ENCODE results near the gene KIAA1549.
"Not testable (repeated sequence)": the region's sequence is repeated elsewhere in the genome, so short reads cannot be mapped to it uniquely, and the experiment has no call there.

Gene KIAA1549

DNA sequence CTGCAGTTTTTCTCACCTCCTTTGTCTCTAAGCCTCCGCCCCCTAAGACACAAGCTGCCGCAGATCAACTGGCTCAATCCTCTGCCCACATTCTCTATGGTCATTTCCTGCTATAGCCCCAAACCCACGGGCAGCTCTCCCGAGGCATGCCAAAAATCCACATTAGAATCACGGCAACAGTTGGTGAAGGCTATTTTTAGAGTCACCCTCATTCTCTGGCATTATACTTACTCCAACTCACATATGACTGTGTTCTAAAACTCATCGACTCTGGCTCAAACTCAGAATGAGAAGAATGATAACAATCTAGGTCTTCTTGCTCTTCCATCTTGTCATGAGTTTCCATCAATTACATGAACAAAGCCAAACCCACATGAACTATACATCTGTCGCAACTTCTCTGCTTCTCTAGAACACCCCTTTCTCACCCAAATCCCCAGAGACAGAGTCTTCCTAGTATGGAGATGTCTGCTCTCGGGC, 10.9 kb upstream of the KIAA1549 start:
- H3K27me3 ChIP-seq (replicated peaks; ENCODE audit: control insufficient read depth, insufficient read depth, low read length), result no peaks in the 10 kb centered on the region
- peak; percentile 73 for DNase-seq (ENCODE audit: low read depth)
- H3K9me3 ChIP-seq (ENCODE audit: control insufficient read depth, low read length), result peaks cover 11% of the 10 kb centered on the region
- H3K4me3 ChIP-seq (ENCODE audit: low read length), result no peak overlapping the region
- H3K4me1 ChIP-seq (ENCODE audit: control insufficient read depth, insufficient read depth, low read length), result no peaks in the 10 kb centered on the region
- no peaks in the 10 kb centered on the region for H3K36me3 ChIP-seq (ENCODE audit: control insufficient read depth, insufficient read depth, low read length, severe bottlenecking)
- no peak overlapping the region for H3K9ac ChIP-seq (ENCODE audit: low read length)

DNA sequence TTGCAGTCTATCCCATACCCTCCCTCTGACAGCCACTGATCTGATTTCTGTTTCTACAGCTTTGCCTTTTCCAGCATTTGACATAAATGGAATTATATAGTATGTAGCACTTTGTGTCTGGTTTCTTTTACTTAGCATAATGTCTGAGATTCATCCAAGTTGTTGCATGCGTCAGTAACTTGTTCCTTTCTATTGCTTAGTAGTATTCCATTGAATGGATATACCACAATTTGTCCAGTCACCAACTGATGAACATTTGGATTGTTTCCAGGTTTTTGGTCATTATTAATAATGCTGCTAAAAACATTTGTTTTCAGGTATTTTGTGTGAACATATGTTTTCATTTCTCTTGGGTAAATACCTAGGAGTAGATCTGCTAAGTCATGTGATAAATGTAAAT, 6.5 kb upstream of the KIAA1549 start:
- Histone ChIP-seq H3K4me3 (ENCODE audit: low read length) (no peak overlapping the region), H3K36me3 (ENCODE audit: control insufficient read depth, insufficient read depth, low read length, severe bottlenecking) (no peaks in the 10 kb centered on the region), H3K27me3 (replicated peaks; ENCODE audit: control insufficient read depth, insufficient read depth, low read length) (peaks cover 5% of the 10 kb centered on the region), H3K9me3 (ENCODE audit: control insufficient read depth, low read length) (peaks cover 11% of the 10 kb centered on the region), H3K4me1 (ENCODE audit: control insufficient read depth, insufficient read depth, low read length) (no peaks in the 10 kb centered on the region), H3K9ac (ENCODE audit: low read length) (no peak overlapping the region)
- DNase-seq (ENCODE audit: low read depth), result no peak

DNA sequence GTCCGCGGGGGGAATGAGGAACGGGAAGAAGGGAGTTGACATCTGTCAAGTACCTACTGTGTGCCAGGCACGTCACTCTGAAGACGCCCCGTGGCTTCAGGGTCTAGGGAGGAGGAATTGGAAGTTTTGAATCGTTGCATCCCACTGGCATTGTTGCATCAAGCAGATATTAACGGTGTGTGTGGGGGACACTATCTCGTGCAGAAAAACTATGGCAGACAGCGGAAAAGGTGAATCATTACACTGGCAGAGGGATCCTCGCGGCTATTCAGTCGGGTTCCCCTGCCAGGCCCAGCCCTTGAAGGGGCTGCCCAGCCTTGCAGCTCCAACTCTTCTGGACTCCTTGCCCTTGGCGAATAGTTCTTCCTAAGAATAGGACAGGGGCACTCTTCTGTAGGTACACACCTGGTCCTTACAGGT, 1.0 kb upstream of the KIAA1549 start:
- H3K9ac ChIP-seq (ENCODE audit: low read length), result no peak overlapping the region
- no peaks in the 10 kb centered on the region for H3K9me3 ChIP-seq (ENCODE audit: control insufficient read depth, low read length)
- H3K4me1 ChIP-seq (ENCODE audit: control insufficient read depth, insufficient read depth, low read length), result peaks cover 12% of the 10 kb centered on the region
- H3K4me3 ChIP-seq (ENCODE audit: low read length), result peak overlapping the region; percentile 77
- peak; percentile 11 for DNase-seq (ENCODE audit: low read depth)
- H3K27me3 ChIP-seq (replicated peaks; ENCODE audit: control insufficient read depth, insufficient read depth, low read length), result peaks cover 5% of the 10 kb centered on the region
- no peaks in the 10 kb centered on the region for H3K36me3 ChIP-seq (ENCODE audit: control insufficient read depth, insufficient read depth, low read length, severe bottlenecking)

DNA sequence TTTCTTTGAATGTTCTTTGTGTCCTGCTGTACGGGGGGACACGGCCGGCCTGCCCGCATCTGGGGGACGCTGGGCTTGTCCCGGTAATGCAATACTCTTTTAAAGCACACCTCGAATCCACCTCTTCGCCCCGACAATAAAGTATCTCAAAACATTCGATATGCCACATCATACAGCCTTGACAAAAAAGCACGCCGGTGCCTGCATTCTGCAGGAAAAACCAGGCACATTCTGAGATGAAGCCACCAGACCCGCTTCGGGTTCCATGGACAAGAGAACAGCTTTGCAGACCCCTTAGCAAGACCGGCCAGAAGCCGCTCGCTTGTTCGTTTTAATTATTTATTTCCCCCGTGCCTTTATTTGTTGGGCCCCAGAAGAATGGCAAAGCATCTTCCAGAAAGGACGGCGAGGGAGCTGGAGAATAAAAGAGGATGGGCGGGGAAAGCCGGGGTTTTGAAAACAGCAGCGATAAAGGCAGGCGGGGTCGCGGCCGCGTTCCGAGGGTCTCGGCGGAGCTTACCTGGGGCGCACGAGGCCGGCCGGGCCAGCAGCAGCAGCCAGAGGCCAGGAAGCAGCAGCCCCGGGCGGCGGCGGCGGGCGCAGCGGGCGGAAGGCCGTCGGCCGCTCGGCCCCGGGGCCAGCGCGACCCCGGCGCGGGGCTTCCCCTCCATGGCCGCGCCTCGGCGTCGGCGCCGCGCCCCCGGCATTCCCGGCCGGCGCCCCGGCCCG, 462 bp downstream of the KIAA1549 start:
- H3K4me1 ChIP-seq (ENCODE audit: control insufficient read depth, insufficient read depth, low read length), result peaks cover 12% of the 10 kb centered on the region
- DNase-seq (ENCODE audit: low read depth), result no peak
- H3K27me3 ChIP-seq (replicated peaks; ENCODE audit: control insufficient read depth, insufficient read depth, low read length), result peaks cover 5% of the 10 kb centered on the region
- peak overlapping the region; percentile 69 for H3K9ac ChIP-seq (ENCODE audit: low read length)
- H3K36me3 ChIP-seq (ENCODE audit: control insufficient read depth, insufficient read depth, low read length, severe bottlenecking), result no peaks in the 10 kb centered on the region
- no peaks in the 10 kb centered on the region for H3K9me3 ChIP-seq (ENCODE audit: control insufficient read depth, low read length)
- peak overlapping the region; percentile 88 for H3K4me3 ChIP-seq (ENCODE audit: low read length)

DNA sequence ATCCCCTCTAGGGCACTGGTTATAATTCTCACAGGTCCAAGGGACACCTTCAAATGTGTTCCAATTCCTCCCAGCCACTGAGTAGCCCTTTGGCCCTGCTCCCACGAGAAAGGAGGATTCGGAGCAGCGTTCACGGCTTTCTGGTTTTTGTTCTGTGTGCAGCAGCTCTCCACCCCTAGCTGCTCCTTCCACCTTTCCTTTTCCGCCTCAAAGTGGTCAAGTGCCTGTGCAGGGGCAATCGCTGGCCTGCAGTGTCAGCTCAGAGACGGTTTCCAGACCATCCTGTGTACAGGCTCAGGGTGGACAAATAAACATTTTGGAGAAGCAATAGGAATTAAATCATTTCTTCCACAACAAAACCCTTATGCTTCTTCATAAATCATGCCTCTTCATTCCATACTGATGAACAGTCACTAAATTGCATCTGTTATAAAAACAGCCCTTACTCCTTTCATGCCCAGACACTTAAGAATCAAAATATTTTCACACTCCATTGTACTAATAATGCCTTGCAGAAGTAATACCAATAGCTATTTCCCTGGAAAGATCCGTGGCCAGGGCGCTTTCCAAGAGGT, 1.1 kb downstream of the KIAA1549 start:
- Histone ChIP-seq H3K4me1 (ENCODE audit: control insufficient read depth, insufficient read depth, low read length) (peaks cover 12% of the 10 kb centered on the region), H3K9me3 (ENCODE audit: control insufficient read depth, low read length) (no peaks in the 10 kb centered on the region), H3K27me3 (replicated peaks; ENCODE audit: control insufficient read depth, insufficient read depth, low read length) (peaks cover 5% of the 10 kb centered on the region), H3K9ac (ENCODE audit: low read length) (peak overlapping the region; percentile 69), H3K36me3 (ENCODE audit: control insufficient read depth, insufficient read depth, low read length, severe bottlenecking) (no peaks in the 10 kb centered on the region), H3K4me3 (ENCODE audit: low read length) (peak overlapping the region; percentile 88)
- peak; percentile 34 for DNase-seq (ENCODE audit: low read depth)

DNA sequence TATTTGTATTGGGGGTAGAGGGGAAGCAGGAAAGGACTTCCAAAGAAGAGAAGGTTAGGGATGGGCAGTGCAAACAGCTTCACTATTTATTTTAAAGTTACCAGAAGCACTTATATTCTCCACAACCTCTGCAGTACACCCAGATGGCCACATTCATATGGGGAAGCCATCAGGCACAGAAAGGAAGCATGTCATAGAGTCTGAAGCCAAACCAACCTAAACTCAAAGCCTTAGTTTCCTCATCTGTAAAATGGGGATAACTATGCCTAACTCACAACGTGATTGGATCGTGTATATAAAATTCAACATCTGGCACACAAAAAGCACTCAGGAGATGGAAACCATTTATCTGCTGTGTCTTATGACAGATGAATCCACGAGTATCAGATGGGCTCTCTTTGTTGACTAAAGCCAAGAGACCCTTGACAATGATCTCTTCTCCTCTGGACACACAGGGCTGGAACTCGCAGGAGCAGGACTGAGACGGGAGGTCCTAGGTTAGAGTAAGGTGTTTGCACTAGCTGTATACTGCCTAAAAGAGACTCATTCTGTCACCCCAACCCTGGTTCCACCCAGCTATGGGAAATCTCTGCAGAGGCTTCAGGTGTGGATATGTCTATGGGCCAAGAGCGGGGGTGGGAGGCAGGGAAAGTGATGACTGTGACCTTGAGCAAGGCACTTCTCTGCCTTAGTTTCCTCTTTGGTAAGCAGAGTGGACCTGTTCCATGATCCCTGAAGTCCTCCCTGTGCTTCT, 1.8 kb downstream of the KIAA1549 start:
- Histone ChIP-seq H3K9me3 (ENCODE audit: control insufficient read depth, low read length) (no peaks in the 10 kb centered on the region), H3K9ac (ENCODE audit: low read length) (no peak overlapping the region), H3K4me1 (ENCODE audit: control insufficient read depth, insufficient read depth, low read length) (peaks cover 12% of the 10 kb centered on the region), H3K27me3 (replicated peaks; ENCODE audit: control insufficient read depth, insufficient read depth, low read length) (peaks cover 4% of the 10 kb centered on the region), H3K4me3 (ENCODE audit: low read length) (no peak overlapping the region), H3K36me3 (ENCODE audit: control insufficient read depth, insufficient read depth, low read length, severe bottlenecking) (no peaks in the 10 kb centered on the region)
- peak; percentile 25 for DNase-seq (ENCODE audit: low read depth)

DNA sequence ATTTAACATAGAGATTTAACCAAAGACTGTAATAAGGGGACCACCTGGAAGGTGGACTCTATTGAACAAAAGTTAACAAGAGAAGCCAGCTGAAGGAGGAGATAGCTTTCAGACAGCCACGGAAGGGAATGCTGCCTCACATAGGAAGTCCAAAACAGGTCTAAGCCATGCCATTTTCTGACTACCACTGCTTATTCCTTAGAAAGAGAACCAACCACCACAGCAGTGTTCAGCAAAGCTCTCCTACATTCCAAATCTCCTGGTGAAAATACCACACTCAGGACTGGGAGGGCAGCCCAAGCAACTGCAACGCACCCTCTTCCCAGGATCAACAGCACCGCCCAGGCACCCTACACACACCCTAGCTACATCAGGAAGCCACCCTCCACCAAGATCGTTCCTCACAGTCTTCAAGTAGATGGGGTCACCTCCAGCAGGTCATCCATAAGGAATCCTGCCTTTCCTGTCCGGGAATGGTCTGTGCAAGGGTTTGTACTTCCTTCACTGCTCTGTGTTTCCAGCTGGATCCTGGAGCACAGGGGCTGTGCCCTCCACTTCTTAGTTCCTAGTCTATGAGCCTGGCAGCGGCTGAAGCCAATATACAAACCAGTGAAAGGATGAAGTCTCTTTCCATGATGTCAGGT, 2.5 kb downstream of the KIAA1549 start:
- Histone ChIP-seq H3K4me1 (ENCODE audit: control insufficient read depth, insufficient read depth, low read length) (peaks cover 12% of the 10 kb centered on the region), H3K4me3 (ENCODE audit: low read length) (no peak overlapping the region), H3K27me3 (replicated peaks; ENCODE audit: control insufficient read depth, insufficient read depth, low read length) (no peaks in the 10 kb centered on the region), H3K9ac (ENCODE audit: low read length) (no peak overlapping the region), H3K36me3 (ENCODE audit: control insufficient read depth, insufficient read depth, low read length, severe bottlenecking) (no peaks in the 10 kb centered on the region), H3K9me3 (ENCODE audit: control insufficient read depth, low read length) (no peaks in the 10 kb centered on the region)
- DNase-seq (ENCODE audit: low read depth), result no peak

DNA sequence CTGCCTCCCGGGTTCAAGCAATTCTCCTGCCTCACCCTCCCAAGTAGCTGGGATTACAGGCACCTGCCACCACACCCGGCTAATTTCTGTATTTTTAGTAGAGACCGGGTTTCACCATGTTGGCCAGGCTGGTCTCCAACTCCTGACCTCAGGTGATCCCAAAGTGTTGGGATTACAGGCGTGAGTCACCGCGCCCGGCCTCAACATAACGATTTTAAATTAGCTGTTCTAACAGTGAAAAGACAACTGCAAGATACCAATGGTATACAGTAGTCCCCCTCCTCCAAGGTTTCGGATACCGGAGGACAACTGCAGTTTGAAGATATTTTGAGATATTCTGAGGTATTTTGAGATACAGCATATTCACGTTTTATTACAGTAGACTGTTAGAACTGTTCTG, 5.0 kb downstream of the KIAA1549 start:
- not testable (repeated sequence) for H3K9ac ChIP-seq (ENCODE audit: low read length); H3K27me3 ChIP-seq (replicated peaks; ENCODE audit: control insufficient read depth, insufficient read depth, low read length); H3K4me1 ChIP-seq (ENCODE audit: control insufficient read depth, insufficient read depth, low read length); H3K4me3 ChIP-seq (ENCODE audit: low read length); H3K36me3 ChIP-seq (ENCODE audit: control insufficient read depth, insufficient read depth, low read length, severe bottlenecking); DNase-seq (ENCODE audit: low read depth); H3K9me3 ChIP-seq (ENCODE audit: control insufficient read depth, low read length)

DNA sequence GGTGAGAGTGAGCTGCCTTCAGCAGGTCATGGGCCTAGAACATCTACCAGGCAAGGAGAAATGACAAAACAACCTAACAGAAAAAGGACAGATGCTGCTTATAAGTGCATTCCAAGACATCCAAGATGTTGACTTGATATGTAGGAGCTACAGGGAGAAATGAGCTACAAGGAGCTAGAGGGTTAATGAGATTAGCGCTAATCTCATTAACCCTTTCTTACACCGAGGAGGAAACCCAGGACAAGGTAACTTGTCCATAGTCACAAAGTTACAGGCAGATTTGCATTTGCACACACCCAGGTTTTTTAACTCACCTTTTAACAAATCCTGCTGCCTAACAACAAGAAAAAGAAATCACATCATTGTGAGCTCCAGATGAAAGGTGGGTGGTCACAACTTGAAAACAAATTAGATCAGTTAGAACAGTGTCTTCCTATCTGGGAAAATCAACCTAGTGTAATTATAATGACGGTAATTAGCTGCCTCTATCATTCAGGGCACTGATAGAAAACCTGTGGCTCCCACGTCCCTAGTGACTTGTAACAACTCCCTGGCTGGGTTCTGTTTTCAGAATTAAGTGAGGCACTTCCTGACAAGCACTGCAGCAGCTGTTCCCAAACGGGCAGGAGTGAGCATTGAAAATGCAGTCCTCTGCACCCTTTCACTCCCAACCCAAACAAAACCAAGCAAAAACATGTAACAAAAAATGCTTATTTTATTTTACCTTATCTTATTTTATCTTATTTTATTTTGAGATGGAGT, 5.7 kb downstream of the KIAA1549 start:
- Histone ChIP-seq H3K4me3 (ENCODE audit: low read length) (no peak overlapping the region), H3K9me3 (ENCODE audit: control insufficient read depth, low read length) (no peaks in the 10 kb centered on the region), H3K9ac (ENCODE audit: low read length) (no peak overlapping the region), H3K4me1 (ENCODE audit: control insufficient read depth, insufficient read depth, low read length) (peaks cover 6% of the 10 kb centered on the region), H3K27me3 (replicated peaks; ENCODE audit: control insufficient read depth, insufficient read depth, low read length) (no peaks in the 10 kb centered on the region), H3K36me3 (ENCODE audit: control insufficient read depth, insufficient read depth, low read length, severe bottlenecking) (no peaks in the 10 kb centered on the region)
- no peak for DNase-seq (ENCODE audit: low read depth)

DNA sequence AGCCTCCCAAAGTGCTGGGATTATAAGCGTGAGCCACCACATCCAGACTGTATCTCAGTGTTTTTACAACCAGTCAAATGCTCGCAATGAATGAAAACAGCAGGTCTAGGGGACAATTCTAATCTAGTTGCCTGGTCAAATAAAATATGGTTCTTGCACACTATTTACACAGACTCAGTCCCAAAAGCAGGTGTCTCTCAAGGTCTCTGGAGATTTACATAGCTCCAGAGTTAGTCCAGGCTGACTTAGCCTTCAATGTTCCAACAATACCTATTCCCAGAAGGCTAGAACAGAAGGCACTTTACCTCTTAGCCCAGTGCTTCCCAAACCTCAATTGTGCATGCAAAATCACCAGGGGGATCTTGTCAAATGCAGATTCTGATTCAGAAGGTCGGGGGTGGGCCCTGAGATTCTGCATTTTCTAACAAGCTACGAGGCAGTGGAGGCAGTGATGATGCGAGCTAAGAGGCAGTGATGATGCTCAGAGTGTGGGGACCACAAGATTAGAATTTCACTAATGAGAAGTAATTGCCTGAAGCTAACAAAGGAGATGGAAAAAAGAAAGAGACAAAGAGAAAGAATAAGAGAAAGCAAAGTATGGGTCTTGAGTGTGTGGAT, 6.4 kb downstream of the KIAA1549 start:
- H3K36me3 ChIP-seq (ENCODE audit: control insufficient read depth, insufficient read depth, low read length, severe bottlenecking), result no peaks in the 10 kb centered on the region
- no peaks in the 10 kb centered on the region for H3K27me3 ChIP-seq (replicated peaks; ENCODE audit: control insufficient read depth, insufficient read depth, low read length)
- H3K9ac ChIP-seq (ENCODE audit: low read length), result no peak overlapping the region
- DNase-seq (ENCODE audit: low read depth), result no peak
- no peaks in the 10 kb centered on the region for H3K9me3 ChIP-seq (ENCODE audit: control insufficient read depth, low read length)
- H3K4me1 ChIP-seq (ENCODE audit: control insufficient read depth, insufficient read depth, low read length), result no peaks in the 10 kb centered on the region
- H3K4me3 ChIP-seq (ENCODE audit: low read length), result no peak overlapping the region

All from adipocyte (in vitro differentiated cells).